Right atrium auricular region (tissue), 2 donors: ENCODE measurements around the gene CCER1. TPM values are rescaled to one million over a fixed set of nuclear protein-coding genes. Genes with fewer than 3 reads are reported as not detected.
"Not testable (repeated sequence)": the region's sequence is repeated elsewhere in the genome, so short reads cannot be mapped to it uniquely, and the experiment has no call there.

Experiments used
- DNase-seq: peaks from one replicate; pipeline ENCODE4 v3.0.0-alpha.2; 2019; ENCODE audit warnings: low spot score
- H3K27ac ChIP-seq, 2 donors: fragments of 200-600 bp; sonication (generic); 1 replicate in 1 of 2; 2 replicates in 1 of 2; pipeline ENCODE4 v1.5.1; 2016 to 2019
- H3K27me3 ChIP-seq, 2 donors: fragments of 200-600 bp; sonication (generic); one replicate each; pipeline versions ENCODE4 v1.5.1 to v1.6.0; 2017 to 2019
- H3K36me3 ChIP-seq: fragments of 200-600 bp; sonication (generic); one replicate; pipeline ENCODE4 v1.5.1; 2016
- H3K4me1 ChIP-seq, 2 donors: fragments of 200-600 bp; sonication (generic); one replicate each; pipeline versions ENCODE4 v1.5.1 to v1.6.0; 2017 to 2019
- H3K4me3 ChIP-seq, 2 donors: fragments of 200-600 bp; sonication (generic); 1 replicate in 1 of 2; 2 replicates in 1 of 2; pipeline ENCODE4 v1.5.1; 2017 to 2019; ENCODE audit warnings: mild to moderate bottlenecking in 1 of 2, moderate library complexity in 1 of 2
- H3K9me3 ChIP-seq, 2 donors: fragments of 200-600 bp; sonication (generic); one replicate each; pipeline ENCODE4 v1.5.1; 2019
- CTCF ChIP-seq, 2 donors: fragments of 200-600 bp; sonication (generic); IDR thresholded peaks; one replicate each; pipeline ENCODE4 v1.5.1; 2019; ENCODE audit warnings: antibody characterized with exemption in 2 of 2
- total RNA-seq, 2 donors: library from RNA; depleted of rRNA; stranded (reverse); fragments of >200 nt; gene quantifications; one replicate each; pipeline ENCODE4 v1.1.0, GENCODE V29; 2016

The CCER1 gene
- total RNA-seq, 2 donors from 2014 or later, result not detected

- Histone ChIP-seq H3K4me1 (no peaks in the 10 kb centered on the region), H3K9me3 (no peaks in the 10 kb centered on the region), H3K4me3 (no peak overlapping the region), H3K36me3 (no peaks in the 10 kb centered on the region), H3K27me3 (no peaks in the 10 kb centered on the region), H3K27ac (no peak overlapping the region)
- TF ChIP-seq CTCF (IDR thresholded peaks at IDR 0.05), result no peak
- no peak for DNase-seq
Measured at GRCh38 chr12:90991952-90992465, 37.0 kb upstream of the CCER1 start.

GRCh38 chr12:90990611-90991010 lies 35.6 kb upstream of the CCER1 start:
- TF ChIP-seq CTCF (IDR thresholded peaks at IDR 0.05), result no peak
- Histone ChIP-seq H3K27ac (peak overlapping the region; percentile 5 to 26), H3K4me3 (no peak overlapping the region), H3K9me3 (peaks cover 0 to 6% of the 10 kb centered on the region in 2 donors), H3K36me3 (no peaks in the 10 kb centered on the region), H3K4me1 (no peaks in the 10 kb centered on the region), H3K27me3 (no peaks in the 10 kb centered on the region)
- no peak for DNase-seq

GRCh38 chr12:90989686-90990111 lies 34.7 kb upstream of the CCER1 start:
- Histone ChIP-seq H3K27ac (peak overlapping the region; percentile 5 to 26), H3K4me1 (no peaks in the 10 kb centered on the region), H3K36me3 (no peaks in the 10 kb centered on the region), H3K27me3 (no peaks in the 10 kb centered on the region), H3K9me3 (peaks cover 0 to 6% of the 10 kb centered on the region in 2 donors), H3K4me3 (no peak overlapping the region)
- TF ChIP-seq CTCF (IDR thresholded peaks at IDR 0.05), result no peak
- DNase-seq, result no peak

- no peaks in the 10 kb centered on the region for H3K27me3 ChIP-seq
- no peak overlapping the region for H3K4me3 ChIP-seq
- no peaks in the 10 kb centered on the region for H3K36me3 ChIP-seq
- no peak overlapping the region for H3K27ac ChIP-seq
- H3K9me3 ChIP-seq, result peaks cover 0 to 6% of the 10 kb centered on the region in 2 donors
- TF ChIP-seq CTCF (IDR thresholded peaks at IDR 0.05), result peak in 1 of 2 donors; percentile 23
- no peaks in the 10 kb centered on the region for H3K4me1 ChIP-seq
- DNase-seq, result no peak
Measured at GRCh38 chr12:90987520-90987919, 32.5 kb upstream of the CCER1 start.

GRCh38 chr12:90987101-90987500 lies 32.1 kb upstream of the CCER1 start:
- no peak for DNase-seq
- no peaks in the 10 kb centered on the region for H3K36me3 ChIP-seq
- no peaks in the 10 kb centered on the region for H3K27me3 ChIP-seq
- peaks cover 0 to 6% of the 10 kb centered on the region in 2 donors for H3K9me3 ChIP-seq
- H3K4me3 ChIP-seq, result no peak overlapping the region
- H3K4me1 ChIP-seq, result no peaks in the 10 kb centered on the region
- TF ChIP-seq CTCF (IDR thresholded peaks at IDR 0.05), result no peak
- no peak overlapping the region for H3K27ac ChIP-seq

GRCh38 chr12:90985331-90985730 lies 30.4 kb upstream of the CCER1 start:
- not testable (repeated sequence) for H3K4me3 ChIP-seq, H3K27me3 ChIP-seq, DNase-seq, H3K9me3 ChIP-seq, H3K27ac ChIP-seq, H3K4me1 ChIP-seq, H3K36me3 ChIP-seq
